Midbrain (tissue), 1 donor: ENCODE measurements around the gene FAM98B.
A peak's percentile ranks its signal among the peaks of the same experiment; 100 is the strongest.

Experiments
- DNase-seq: peaks from one replicate; lab custom pipeline; 2025; lab: John Stamatoyannopoulos, UW

Gene FAM98B

DNA sequence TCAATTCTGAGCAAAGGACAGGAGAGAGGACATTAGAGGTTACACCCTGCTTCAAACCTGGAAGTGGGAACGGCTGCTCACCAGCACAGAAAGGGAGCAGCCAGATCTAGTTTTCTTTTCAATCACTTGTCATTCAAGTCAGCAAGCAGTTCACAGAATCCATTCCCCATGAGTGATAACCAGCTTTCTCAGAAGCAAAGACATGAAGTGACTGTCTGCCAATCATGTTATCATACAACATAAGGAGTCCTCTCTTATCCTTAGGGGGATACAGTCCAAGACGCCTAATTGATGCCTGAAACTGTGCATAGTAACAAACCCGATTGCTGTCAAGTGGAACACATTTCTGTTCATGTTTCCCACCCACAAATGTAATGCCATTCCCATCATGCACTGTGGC lies 54.7 kb downstream of the FAM98B start:
- DNase-seq, result no peak

DNA sequence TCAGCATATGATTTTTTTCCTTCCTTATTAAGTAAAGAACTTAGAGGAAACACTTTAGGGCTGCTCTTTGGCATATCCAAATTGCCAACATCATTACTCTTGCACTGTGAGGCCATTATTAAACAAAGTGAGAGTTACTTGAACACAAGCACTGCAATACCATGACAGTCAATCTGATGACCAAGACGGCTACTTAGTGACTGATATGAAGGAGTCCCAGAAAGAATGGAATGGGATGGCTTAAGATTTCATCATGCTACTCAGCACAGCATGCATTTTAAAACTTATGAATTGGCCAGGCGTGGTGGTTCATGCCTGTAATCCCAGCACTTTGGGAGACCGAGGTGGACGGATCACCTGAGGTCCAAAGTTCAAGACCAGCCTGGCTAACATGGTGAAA lies 55.2 kb downstream of the FAM98B start:
- DNase-seq, result no peak

DNA sequence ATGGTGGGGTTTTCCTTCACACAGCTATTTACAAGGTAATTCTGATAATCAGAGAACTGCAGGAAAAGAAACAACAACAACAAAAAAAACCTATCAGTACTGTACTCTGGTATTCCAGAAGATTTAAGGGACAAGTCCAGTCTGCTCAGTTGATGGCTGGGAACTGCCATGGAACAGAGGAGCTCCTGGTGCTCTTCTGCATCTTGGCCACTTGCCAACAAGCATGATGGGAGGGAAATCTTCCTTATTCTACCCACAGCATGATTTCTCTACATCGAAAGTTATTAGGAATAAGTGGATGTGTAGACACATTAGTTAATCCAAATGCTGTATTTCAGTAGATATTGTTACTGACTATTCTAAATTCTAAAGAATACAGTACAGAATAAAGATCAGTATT lies 59.0 kb downstream of the FAM98B start:
- no peak for DNase-seq

DNA sequence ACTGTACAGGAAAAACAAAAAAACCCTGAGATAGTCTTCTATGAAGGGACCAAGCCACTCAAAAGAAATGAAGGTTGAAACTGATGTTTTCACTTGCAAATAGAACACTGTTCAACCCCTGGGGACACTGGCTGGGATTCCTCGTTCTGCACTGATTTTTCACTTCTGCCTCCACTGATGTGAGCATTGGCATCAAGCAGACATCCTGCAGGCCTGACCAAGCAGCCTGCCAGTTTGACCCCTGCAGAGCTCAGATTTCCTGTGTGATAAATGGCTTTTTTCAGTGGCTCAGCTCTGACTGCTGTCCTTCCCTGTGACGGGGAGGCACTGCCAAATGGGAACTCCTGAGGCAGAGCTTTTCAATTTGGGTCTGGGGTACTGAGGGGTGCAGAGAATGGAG lies 60.7 kb downstream of the FAM98B start:
- no peak for DNase-seq

DNA sequence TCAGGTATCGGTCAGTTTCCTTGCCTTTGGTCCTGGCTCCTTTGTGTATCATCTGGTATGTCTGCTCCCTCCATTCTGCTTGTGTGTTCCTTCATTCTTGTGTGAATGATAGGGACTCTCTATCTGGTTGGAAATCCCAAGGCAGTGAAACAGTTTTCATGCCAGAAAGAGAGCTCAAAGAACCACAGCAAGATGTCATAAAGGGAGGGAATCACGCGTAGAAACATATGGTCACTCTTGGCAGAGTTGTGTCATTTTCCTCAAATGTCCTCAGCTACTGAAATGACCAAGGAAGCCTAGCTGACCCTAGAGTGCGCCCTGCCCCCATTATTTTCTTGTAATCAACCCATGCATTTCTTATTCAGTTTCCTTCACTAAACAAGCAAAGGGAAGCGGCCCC lies 62.7 kb downstream of the FAM98B start:
- no peak for DNase-seq

DNA sequence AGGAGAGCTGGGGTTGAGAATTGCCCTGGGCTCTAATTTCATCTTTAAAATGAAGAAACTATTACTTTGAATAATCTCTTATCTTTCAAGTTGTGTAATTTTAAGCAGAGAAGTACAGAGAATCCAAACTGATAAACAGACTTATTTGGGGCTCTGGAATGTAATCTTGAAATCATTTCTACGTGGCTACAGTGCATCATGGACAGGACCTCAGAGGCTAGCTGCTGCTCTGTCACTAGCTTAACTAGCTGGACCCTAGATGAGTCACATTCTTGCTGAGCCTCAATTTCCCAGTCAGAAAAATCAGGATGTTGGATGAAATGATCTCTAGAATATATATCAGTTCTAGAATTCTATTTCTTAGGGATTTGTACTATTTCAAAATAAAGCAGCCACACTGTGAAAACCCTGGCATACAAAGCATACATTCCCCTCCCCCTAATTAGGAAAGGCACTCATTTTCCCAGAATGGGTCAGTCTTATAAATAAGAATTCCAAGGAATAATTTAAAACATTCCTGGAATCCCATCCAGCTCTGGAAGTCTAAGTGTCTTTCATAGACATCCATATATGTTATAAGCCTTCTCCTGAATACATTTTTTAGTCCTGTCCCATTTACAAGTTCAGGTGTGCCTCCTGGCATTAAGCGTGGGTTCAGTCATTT lies 63.5 kb downstream of the FAM98B start:
- no peak for DNase-seq

DNA sequence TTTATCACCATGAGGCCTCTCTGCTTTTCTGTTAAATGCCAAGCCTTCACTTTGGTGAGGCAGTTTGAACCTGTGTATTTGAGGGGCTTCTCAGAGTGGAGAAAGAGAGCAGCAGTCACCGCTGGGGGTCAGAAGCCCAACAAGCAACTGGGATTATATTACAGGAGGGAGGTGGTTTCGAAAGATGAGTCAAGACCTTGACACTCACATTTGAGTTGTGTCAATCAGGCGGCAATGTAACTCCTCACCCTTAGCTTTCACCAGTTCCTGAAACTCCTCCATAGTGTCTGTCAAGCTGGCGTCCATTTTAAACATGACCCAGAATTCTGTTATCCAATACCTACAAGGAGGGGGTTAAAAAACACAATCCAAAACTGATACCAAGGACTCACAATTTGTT lies 64.2 kb downstream of the FAM98B start:
- no peak for DNase-seq

DNA sequence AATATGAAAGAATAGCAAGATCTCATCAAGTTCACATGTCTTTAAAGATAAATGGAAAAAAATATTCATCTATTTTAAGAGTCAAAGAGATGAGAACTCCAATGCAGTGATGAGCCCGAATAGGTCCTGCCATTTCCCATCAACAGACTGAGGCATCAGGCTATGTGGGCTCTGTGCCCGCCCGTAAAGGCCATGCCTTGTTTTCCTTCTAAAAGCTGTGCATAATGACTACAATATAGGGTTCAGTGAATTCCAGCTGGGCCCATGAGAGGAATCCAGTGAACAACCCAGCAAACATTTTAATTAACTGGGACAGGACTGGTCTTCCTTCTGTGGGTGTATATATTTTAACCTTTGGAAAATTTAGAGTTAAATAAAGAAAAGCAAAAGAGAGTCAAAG lies 66.1 kb downstream of the FAM98B start:
- DNase-seq, result no peak

DNA sequence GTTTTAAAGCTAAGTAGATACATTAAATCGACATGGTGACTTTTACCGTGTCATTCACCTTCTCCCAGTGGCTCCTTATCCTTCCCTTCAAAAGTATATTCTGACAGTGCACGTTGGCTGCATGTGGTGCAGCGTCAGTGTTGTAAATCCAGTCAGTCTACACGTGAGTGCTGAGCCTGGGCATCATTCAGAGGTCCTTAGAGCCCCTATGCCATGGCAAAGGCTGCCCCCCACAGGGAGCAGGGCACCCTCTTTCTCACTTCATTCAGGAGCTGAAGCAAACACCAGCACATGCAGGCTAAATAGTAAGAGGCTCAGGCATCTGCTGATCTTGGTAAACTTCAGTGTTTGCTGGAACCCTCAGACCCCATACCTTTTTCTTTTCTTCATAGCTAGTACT lies 67.4 kb downstream of the FAM98B start:
- no peak for DNase-seq

DNA sequence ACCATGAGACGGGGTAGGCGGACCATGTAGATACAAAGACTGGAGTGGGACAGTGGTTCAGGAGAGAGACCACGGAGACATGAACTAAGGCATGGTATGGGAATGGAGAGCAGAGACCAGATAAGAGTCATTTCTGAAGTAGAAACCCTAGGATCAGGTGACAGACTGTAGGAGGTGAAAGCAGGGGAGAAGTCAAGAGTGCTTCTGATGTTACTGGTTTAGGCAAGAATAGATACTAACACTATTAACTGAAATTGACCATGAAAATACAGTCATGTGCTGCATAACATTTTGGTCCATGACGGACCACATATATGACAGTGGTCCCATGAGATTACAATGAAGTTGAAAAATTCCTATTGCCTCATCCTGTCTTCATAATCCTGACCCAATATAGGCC lies 69.0 kb downstream of the FAM98B start:
- DNase-seq, result no peak

DNA sequence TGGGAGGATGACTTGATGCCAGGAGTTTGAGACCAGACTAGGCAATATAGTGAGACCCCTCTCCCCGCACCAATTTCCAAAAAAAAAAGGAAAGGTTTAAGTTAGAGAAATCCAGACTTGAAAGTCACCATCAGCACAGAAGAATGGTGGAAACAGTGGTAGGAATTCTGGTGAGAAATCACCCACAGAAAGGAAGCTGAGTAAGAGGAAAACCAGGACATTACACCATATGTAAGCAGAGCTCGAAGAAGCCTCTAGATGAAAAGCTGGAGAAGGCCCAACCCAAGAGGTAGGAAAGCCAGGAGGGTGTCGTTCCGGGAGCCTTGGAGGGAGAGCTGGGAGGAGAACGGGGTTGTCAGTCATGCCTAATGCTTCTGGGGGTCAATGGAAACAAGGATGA lies 70.2 kb downstream of the FAM98B start:
- DNase-seq, result no peak

DNA sequence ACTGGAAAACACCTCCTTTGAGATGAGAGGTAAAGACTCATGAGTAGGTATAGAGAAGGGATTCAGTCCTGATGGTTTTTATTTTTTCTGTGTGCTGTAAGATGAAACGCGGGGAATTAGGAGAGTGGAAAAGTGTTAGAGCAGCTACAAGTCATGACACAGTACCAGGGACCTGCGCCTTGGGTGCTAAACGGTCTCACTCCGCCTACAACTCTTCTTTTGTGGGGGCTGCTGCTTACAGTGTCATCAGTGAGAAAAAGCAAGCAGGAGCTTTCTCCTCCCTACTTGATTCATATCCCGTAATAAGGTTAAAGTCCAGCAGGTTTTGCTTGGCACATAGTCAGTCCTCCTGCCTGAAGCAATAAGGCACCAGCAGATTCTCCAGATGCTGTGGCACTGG lies 71.6 kb downstream of the FAM98B start:
- DNase-seq, result no peak

DNA sequence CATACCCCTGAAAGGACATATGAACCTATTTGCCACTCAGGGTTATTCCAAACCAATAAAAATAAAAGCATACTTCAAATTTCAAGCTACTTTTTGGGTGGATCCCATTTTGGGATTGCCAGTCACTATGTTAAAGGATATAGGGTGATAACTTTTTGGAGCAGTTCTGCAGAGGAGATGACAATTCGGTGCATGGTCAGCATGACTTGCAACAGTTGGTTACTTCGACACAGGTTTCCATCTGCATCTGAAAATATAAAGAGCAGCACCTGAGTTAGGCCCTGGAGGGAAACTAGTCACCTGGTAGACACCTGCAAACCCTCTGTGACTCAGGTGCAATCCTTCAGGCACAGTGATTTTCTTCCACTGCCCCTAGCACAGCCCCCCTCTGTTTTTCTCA lies 72.2 kb downstream of the FAM98B start:
- no peak for DNase-seq

DNA sequence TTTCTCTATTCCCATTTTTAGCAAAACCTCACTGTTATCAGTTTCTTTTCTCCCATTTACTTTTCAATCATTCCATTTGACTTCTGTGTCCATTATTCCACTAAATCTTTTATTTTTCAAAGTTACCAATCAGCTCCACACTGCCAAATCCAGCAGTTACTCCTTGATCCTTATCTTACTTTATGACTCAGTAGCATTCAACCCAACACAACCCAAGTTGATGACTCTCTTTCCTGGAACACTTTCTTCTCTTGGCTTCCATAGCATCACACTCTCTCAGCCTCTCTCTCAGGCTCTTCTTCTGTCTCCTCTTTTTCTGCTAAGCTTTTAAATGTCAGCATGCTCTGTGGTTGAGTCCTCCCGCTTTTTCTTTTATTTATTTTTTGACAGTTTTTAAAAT lies 74.4 kb downstream of the FAM98B start:
- DNase-seq, result no peak

DNA sequence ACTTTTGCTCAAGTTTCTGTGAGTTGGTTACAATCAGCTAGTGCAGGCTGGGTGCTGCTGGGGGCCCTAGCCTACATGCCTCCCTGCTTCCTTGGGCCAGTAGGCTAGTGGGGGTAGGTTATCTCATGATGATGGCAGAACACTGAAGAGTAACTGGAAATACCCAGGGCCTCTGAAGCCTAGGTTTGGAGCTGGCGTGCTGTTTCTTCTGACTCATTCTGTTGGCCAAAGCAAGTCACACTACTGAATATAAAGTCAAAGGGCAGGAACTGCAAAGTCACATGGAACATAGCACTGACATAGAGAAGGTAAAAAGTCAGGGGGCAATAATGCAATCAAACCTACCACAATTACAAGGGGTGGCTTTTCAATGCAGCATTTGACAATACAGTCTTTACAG lies 76.2 kb downstream of the FAM98B start:
- DNase-seq, result no peak

DNA sequence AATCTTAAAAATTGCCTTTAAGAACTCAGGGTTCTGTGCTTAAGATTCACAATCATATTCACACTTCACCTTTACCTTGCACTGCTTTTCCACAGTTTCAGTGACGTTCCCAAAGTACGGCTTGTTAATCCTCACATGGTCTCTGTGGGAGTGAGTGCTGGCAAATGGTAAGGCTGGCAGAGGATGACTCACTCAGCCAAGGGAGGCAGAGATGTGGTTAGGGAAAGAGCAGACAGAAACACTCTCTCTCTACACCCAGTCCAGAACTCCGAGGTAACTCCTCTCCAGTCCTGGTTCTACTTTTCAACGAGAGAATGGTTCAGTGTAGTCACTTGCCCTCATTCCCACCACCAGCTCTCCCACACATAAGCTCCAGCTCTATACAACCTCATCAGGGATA lies 77.6 kb downstream of the FAM98B start:
- no peak for DNase-seq

DNA sequence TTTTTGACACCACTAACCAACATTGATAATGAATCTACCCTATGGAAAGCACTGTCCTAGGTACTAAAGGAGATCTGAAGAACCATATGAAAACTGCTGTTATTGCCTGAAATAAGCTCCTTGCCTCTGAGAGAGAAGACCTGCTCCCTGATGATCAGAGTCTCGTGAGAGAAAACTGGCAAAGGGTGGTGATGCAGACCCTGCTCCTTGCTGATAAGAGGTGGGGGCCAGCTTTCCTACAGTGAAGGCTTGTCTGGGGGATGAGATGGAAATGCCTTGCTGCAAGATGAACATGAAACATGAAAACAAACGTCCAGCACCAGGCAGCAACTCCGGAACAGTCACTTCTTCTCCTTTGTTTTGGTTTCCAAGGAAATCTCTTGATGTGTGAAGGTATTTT lies 78.8 kb downstream of the FAM98B start:
- DNase-seq, result no peak

DNA sequence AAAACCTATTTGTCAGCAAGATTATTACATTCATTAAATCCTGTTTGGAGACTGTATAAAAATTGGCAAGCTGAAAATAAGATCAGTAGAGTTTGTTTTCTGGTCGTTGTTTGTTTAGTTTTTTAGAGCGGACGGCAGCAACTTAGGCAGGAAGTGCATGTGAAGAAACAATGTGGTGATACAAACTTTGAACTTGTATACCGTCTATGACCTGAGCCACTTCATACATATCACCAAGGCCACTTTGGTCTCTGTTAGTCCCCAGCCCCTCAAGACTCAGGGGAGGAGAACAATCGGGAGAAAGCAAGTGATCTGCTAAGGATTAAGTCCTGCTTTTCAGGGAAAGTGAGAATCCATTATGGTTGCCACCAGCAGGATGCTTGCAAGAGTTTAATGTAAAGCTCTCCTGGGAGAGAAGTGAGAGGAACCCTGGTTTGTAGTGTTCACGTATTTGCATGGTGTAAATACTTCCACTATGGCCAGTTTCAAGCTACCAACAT lies 79.5 kb downstream of the FAM98B start:
- DNase-seq, result no peak

DNA sequence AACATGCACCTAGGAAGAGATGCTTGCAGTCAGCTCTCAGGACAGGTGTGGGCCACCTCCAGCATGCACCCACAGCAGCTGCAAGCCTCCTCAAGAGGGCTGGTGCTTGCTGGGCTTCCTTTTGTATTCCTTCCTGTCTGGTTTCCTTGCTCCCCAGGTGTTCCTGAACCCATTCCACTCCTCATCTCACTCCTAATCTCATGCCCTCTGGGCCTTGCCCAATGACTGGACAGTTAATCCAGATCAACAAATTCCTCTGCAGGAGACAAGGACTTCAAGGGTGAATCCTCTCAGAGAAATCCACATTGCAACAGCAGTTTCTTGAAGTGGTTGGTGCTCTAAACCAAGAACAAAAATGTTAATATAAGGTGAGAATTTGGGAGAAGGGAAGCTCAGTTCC lies 80.0 kb downstream of the FAM98B start:
- no peak for DNase-seq

DNA sequence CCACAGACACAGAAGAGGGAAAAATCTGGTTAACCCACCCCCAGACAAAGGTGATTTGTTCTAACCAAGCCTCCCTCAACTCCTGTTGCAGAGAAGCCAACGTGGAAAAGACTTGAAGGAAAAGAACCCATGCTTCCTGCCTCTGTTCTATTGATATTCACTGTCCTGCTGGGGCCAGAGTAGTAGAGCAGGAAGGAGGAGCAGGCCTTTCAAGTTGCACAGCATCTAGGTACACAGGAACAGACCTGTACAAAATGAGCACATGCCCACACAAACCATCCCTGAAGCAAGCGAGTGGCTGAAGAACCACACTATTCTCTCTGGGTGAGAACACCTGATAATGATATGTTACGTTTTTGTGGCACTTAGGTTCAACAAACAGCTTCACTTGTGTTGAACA lies 80.8 kb downstream of the FAM98B start:
- no peak for DNase-seq

DNA sequence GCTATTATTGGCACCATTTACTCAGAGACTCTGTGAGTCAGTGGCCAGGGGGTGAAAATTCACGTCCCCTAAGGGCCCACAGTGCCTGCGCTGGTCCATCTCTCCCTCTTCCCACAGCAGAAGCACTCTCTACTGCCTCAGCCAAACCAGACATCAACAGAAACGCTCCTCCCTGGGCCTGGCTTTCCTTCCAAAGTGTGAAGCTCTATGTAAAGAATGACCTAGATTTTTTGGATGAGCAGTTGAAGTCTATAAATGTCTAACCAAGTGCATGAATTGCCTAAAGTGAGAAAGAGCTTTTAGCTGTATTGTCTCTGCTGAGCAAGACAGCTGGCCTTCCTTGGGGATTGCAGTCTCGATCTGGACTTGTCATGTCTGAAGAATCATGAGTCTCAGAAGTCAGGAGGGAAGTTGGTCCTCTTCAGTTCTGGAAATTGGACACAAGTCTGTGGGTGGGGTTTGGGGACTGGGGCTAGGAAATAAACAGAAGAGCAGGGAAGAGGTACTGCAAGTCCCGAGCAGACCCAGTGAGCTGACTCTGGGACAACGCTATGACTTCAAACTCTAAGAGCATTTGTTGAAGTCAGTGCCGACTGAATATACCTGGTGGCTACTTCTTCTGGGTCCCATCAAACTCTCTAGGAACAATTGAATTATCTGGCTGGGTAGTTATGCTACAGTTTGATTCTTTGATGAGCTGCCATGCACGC lies 81.7 kb downstream of the FAM98B start:
- DNase-seq, result no peak

DNA sequence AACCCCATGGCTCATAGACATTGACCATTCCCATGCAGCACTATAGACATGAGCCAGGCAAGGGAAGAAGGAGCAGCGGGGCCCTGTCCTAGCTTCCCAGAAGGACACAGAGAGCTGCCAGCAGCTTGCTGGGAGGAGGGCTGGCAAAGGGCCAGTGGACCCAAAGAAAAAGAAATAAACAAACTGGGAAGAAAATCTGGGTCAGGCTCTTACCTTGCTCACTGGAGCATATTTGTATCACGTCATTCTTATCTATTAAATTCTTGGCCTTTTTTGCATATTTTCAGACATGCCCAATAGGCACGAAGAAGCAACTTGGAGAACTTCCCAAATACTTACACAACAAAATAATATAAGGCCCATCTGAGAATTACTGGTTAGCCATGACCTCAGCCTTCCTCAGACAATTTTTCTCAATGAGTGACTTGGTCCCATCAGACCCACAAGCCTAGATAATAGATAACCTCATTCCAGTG lies 82.3 kb downstream of the FAM98B start:
- peak; percentile 27 for DNase-seq
